ENCODE results near the gene CREBBP. TPM values are rescaled to one million over a fixed set of nuclear protein-coding genes. Genes with fewer than 3 reads are reported as not detected.

CREBBP gene
- total RNA-seq, 1 donor from 2014 or later = 59.2 TPM

DNA sequence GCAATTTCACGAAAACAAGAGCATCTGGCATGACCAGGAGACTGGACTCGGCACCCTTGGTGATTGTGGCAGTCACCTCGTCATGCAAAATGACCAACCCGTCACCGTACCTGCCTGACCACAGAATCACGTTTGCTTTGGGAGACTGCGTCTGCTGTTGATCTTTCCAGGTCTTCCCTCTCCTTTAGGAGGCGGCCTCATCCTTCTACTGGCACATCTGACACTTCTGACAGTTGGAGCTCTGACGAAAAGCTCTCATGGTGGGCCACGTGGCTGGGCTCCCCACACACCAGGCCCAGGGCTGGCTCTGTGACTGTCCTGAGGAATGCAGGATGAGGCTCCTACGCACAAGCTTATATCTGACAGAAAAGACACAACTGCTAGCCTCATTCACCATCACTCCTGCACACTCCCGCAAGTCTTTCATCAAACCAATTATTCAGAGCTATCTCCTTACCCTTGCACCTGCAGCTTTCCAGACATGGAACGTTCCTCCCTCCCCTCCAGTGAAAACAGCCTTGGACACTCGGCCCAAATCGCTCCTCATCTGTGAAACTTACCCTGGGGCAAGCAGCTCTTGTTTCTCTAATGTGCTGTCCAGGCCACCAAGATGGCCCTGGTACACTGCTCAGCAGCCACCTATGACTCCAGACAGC is 166.8 kb downstream of the CREBBP start:
- H3K27me3 Mint-ChIP-seq (ENCODE audit: low read depth) = no peaks in the 10 kb centered on the region
- H3K9me3 Mint-ChIP-seq (ENCODE audit: low read depth) = no peaks in the 10 kb centered on the region
- H3K4me1 Mint-ChIP-seq (ENCODE audit: low read depth) = peaks cover 18% of the 10 kb centered on the region
- TF ChIP-seq, protein P1, sequence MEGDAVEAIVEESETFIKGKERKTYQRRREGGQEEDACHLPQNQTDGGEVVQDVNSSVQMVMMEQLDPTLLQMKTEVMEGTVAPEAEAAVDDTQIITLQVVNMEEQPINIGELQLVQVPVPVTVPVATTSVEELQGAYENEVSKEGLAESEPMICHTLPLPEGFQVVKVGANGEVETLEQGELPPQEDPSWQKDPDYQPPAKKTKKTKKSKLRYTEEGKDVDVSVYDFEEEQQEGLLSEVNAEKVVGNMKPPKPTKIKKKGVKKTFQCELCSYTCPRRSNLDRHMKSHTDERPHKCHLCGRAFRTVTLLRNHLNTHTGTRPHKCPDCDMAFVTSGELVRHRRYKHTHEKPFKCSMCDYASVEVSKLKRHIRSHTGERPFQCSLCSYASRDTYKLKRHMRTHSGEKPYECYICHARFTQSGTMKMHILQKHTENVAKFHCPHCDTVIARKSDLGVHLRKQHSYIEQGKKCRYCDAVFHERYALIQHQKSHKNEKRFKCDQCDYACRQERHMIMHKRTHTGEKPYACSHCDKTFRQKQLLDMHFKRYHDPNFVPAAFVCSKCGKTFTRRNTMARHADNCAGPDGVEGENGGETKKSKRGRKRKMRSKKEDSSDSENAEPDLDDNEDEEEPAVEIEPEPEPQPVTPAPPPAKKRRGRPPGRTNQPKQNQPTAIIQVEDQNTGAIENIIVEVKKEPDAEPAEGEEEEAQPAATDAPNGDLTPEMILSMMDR (IDR thresholded peaks at IDR 0.05) = no peak
- H3K4me3 Mint-ChIP-seq (ENCODE audit: unreplicated experiment) = no peak overlapping the region
- DNase-seq (ENCODE audit: low spot score) = no peak
- H3K27ac Mint-ChIP-seq (ENCODE audit: unreplicated experiment) = no peak overlapping the region
- peaks cover 2% of the 10 kb centered on the region for H3K36me3 Mint-ChIP-seq (ENCODE audit: low read depth)

DNA sequence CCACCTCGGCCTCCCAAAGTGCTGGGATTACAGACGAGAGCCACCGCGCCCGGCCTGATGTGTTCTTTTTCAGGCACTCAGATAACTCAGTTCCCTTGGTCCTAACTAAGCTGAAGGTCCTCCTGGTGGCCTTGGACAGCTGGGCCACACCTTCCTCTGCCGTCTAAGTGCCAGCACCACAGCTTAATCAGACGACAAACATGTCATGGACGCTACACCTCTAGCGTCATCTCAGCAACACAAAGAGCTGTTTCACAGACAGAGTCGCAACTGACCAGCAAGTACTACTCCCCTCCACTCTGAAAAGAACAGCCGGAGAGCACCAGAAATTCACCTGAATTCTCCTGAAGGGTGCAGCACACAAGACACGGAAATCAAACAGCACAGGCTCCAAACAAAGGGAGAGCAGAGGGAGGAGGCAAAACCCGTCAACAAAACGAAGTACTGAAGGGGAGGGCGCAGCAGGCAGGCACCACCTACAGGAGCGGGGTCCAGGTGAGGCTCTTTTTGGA is 167.6 kb downstream of the CREBBP start:
- TF ChIP-seq, protein P1 (IDR thresholded peaks at IDR 0.05) = no peak
- H3K27ac Mint-ChIP-seq (ENCODE audit: unreplicated experiment) = no peak overlapping the region
- peaks cover 14% of the 10 kb centered on the region for H3K4me1 Mint-ChIP-seq (ENCODE audit: low read depth)
- H3K9me3 Mint-ChIP-seq (ENCODE audit: low read depth) = no peaks in the 10 kb centered on the region
- H3K36me3 Mint-ChIP-seq (ENCODE audit: low read depth) = peaks cover 2% of the 10 kb centered on the region
- DNase-seq (ENCODE audit: low spot score) = no peak
- no peak overlapping the region for H3K4me3 Mint-ChIP-seq (ENCODE audit: unreplicated experiment)
- no peaks in the 10 kb centered on the region for H3K27me3 Mint-ChIP-seq (ENCODE audit: low read depth)

DNA sequence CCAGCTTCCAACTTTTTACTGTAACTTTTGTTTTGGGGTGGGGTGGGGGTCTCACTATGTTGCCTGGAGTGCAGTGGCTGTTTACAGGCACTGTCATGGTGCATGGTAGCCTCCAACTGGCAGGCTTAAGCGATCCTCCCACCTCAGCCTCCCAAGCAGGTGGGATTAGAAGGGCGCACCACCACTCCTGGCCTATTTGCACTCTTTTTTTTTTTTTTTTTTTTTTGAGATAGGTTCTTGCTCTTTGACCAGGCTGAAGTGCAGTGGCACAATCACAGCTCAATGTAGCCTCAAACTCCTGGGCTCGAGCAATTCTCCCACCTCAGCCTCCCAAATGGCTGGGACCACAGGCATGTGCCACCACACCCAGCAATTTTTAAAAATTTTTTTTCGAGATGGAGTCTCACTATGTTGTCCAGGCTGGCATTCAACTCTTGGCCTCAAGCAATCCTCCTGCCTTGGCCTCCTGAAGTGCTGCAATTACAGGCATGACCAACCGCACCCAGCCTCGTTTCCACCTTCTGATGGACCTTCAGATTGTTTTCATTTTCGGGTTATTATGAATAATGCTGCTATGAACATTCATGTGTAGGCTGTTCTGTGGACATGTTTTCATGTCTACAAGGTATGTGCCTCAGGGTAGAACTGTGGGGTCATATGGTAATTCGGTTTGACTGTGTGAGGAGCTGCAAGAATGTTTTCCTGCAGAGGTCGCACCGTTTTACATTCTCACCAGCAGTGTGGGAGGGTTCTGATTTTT is 174.1 kb downstream of the CREBBP start:
- no peaks in the 10 kb centered on the region for H3K27me3 Mint-ChIP-seq (ENCODE audit: low read depth)
- H3K9me3 Mint-ChIP-seq (ENCODE audit: low read depth) = no peaks in the 10 kb centered on the region
- H3K4me1 Mint-ChIP-seq (ENCODE audit: low read depth) = no peaks in the 10 kb centered on the region
- no peak overlapping the region for H3K27ac Mint-ChIP-seq (ENCODE audit: unreplicated experiment)
- no peak overlapping the region for H3K4me3 Mint-ChIP-seq (ENCODE audit: unreplicated experiment)
- H3K36me3 Mint-ChIP-seq (ENCODE audit: low read depth) = no peaks in the 10 kb centered on the region
- DNase-seq (ENCODE audit: low spot score) = no peak
- TF ChIP-seq, protein P1 (IDR thresholded peaks at IDR 0.05) = no peak

DNA sequence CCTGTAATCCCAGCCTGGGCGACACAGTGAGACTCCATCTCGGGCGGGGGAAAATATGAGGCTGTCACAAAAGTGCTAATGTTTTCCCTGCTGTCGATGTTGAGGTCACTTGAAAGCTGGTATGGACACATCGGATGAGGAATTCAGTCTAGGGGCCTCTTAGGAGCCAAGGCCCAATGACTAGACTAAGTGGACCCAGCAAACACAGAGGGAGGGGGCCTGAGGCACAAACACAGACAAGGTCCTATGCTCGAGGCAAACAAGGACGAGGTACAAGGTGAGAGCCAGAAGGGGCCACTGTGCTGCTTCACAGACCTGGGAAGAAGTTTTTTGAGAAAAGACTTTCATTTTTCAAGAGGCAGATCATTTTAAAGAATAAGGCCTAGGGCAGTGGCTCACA is 178.4 kb downstream of the CREBBP start:
- Mint-ChIP-seq H3K27ac (ENCODE audit: unreplicated experiment) (no peak overlapping the region), H3K4me3 (ENCODE audit: unreplicated experiment) (no peak overlapping the region), H3K4me1 (ENCODE audit: low read depth) (no peaks in the 10 kb centered on the region), H3K36me3 (ENCODE audit: low read depth) (no peaks in the 10 kb centered on the region), H3K9me3 (ENCODE audit: low read depth) (no peaks in the 10 kb centered on the region), H3K27me3 (ENCODE audit: low read depth) (no peaks in the 10 kb centered on the region)
- no peak for DNase-seq (ENCODE audit: low spot score)
- TF ChIP-seq, protein P1 (IDR thresholded peaks at IDR 0.05) = no peak

DNA sequence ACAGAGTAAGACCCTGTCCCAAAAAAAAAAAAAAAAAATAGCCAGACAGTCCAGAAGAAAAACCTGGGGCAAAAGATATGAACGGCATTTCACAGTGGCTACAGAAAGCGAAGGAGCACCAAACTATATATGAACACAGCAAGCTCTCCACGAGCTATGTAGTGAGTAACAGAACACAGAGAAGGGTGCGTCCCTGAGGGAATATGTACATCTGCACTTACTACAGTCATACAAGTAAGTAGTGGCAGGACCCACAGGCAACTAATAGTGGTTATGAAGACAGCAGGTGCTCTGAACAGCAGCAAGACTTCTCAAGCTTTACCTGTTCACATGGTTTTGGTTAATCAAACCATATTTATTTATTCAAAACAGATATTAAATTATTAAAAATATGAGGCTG is 179.0 kb downstream of the CREBBP start:
- no peak for DNase-seq (ENCODE audit: low spot score)
- Mint-ChIP-seq H3K9me3 (ENCODE audit: low read depth) (no peaks in the 10 kb centered on the region), H3K4me1 (ENCODE audit: low read depth) (peaks cover 5% of the 10 kb centered on the region), H3K4me3 (ENCODE audit: unreplicated experiment) (no peak overlapping the region), H3K27me3 (ENCODE audit: low read depth) (no peaks in the 10 kb centered on the region), H3K36me3 (ENCODE audit: low read depth) (no peaks in the 10 kb centered on the region), H3K27ac (ENCODE audit: unreplicated experiment) (no peak overlapping the region)
- TF ChIP-seq, protein P1 (IDR thresholded peaks at IDR 0.05) = no peak

All from chondrocyte (in vitro differentiated cells).